Measurements from ENCODE around the gene RNF26.

Gene RNF26

DNA sequence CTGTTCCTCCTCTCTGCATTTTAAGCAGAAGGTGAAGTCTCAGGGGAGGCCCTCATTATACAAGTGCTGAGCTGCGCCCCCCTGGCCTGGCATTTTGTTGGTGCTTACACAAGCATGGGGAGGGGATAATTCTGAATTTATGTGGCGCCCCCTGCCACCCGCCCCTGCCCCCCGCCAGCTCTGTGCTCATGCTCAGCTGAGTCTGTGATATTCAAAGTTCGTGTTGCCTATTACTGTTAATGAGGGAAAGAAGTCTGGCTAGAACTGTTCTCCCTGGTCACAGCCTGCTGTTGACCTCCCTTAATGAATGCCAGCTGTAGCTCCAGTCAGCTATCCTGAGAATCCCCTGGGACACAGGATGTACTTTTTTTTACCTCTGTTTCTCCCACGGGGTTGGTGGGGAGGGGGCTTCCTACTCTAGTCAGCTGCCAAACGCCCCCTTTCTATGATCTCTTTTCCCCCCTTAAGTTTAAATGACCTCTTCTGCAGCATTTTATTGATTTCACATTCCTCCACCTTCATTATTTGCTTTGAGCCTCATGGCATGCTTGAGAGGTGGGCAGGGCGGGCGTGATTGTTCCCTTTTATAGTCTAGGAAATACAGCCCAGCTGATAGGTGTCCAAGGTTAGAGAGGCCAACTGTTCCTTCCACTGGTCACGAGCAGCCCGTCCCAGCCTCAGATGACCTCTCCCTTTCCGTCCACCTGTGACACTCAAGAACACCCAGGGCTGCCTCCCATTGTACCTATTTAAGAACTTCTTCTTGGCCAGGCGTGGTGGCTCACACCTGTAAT lies 35.0 kb downstream of the RNF26 start:
- H2BK12ac ChIP-seq (ENCODE audit: low read length): no peak overlapping the region
- H3K4ac ChIP-seq (ENCODE audit: low read length): no peak overlapping the region
- no peak overlapping the region for H4K91ac ChIP-seq (ENCODE audit: low read depth, low read length, poor library complexity)
- no CpG with 5 or more reads among the region's 13 CpGs for WGBS, 2 donors (ENCODE audit: extremely low coverage in 2 of 2, insufficient read length in 2 of 2, insufficient replicate concordance in 1 of 2)
- no peak overlapping the region for H2AFZ ChIP-seq (ENCODE audit: low read length)
- H3K36me3 ChIP-seq (replicated peaks in 1 of 2; ENCODE audit: control insufficient read depth in 2 of 2, insufficient read depth in 2 of 2, low read length in 2 of 2): no peaks in the 10 kb centered on the region
- H3K27me3 ChIP-seq (ENCODE audit: control insufficient read depth in 3 of 3, insufficient read depth in 3 of 3, low read depth in 1 of 3, low read length in 3 of 3): peaks cover 2 to 73% (median 10%) of the 10 kb centered on the region in 3 experiments
- H3K23ac ChIP-seq (ENCODE audit: low read depth, low read length, poor library complexity): no peak overlapping the region
- no peaks in the 10 kb centered on the region for H3K79me1 ChIP-seq (ENCODE audit: low read depth, low read length)
- H3K4me2 ChIP-seq (ENCODE audit: insufficient read depth, low read length, poor library complexity, severe bottlenecking): no peak overlapping the region
- no peak overlapping the region for H2AK5ac ChIP-seq (ENCODE audit: low read depth, low read length)
- no peak overlapping the region for H3K18ac ChIP-seq (ENCODE audit: low read length)
- no peak overlapping the region for H3K27ac ChIP-seq (replicated peaks; ENCODE audit: low read length)
- no peak overlapping the region for H2BK5ac ChIP-seq (ENCODE audit: low read length)
- H3K14ac ChIP-seq (ENCODE audit: low read length): no peak overlapping the region
- H3K4me1 ChIP-seq (ENCODE audit: control insufficient read depth in 2 of 2, insufficient read depth in 1 of 2, low read depth in 1 of 2, low read length in 2 of 2): peaks cover 7 to 18% of the 10 kb centered on the region in 2 donors
- H3K9me3 ChIP-seq (replicated peaks in 1 of 2; ENCODE audit: control insufficient read depth in 2 of 2, insufficient read depth in 1 of 2, low read depth in 1 of 2, low read length in 2 of 2): peaks cover 3% of the 10 kb centered on the region in 2 donors
- H3K4me3 ChIP-seq (ENCODE audit: low read length in 2 of 2): no peak overlapping the region
- no peak overlapping the region for H2BK120ac ChIP-seq (ENCODE audit: low read depth, low read length)
- no peak overlapping the region for H2BK15ac ChIP-seq (ENCODE audit: low read length)
- DNase-seq (ENCODE audit: low spot score): no peak
- H4K8ac ChIP-seq (ENCODE audit: low read depth, low read length): no peak overlapping the region
- H3K9ac ChIP-seq (ENCODE audit: low read depth, low read length, poor library complexity): no peak overlapping the region

DNA sequence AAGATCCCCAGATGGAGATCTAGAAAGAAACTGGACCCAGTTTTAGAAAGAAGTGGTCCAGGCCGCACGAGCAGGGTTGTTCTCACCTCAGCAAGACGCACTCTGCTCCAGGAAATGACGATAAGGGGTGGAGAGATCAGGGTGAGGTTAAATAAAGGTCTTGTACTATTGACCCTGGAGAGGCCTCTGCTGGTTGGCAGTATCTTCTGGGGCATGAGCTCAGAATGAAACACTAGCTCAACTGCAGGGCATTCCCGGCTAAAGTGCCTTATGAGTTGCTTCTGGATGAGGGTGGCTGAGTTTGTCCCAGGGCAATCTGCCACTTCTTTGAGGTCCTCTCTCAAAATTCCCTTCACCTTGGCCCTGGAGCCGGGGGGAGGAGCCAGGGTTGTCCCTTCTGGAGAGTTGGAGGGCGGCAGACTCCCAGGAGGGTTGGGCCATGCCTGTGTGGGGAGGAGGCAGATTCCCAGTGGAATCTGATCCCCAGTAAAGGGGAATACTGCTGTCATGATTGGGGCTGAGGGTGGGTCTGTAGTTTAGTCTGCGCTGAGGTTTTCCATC lies 36.2 kb downstream of the RNF26 start:
- no peak overlapping the region for H3K4me2 ChIP-seq (ENCODE audit: insufficient read depth, low read length, poor library complexity, severe bottlenecking)
- no peak overlapping the region for H4K91ac ChIP-seq (ENCODE audit: low read depth, low read length, poor library complexity)
- H2BK5ac ChIP-seq (ENCODE audit: low read length): no peak overlapping the region
- no peak overlapping the region for H3K4ac ChIP-seq (ENCODE audit: low read length)
- H3K27ac ChIP-seq (replicated peaks; ENCODE audit: low read length): no peak overlapping the region
- H3K27me3 ChIP-seq (ENCODE audit: control insufficient read depth in 3 of 3, insufficient read depth in 3 of 3, low read depth in 1 of 3, low read length in 3 of 3): peaks cover 0 to 61% (median 0%) of the 10 kb centered on the region in 3 experiments
- H2BK12ac ChIP-seq (ENCODE audit: low read length): no peak overlapping the region
- WGBS, 2 donors (ENCODE audit: extremely low coverage in 2 of 2, insufficient read length in 2 of 2, insufficient replicate concordance in 1 of 2): no CpG with 5 or more reads among the region's 8 CpGs
- H3K9me3 ChIP-seq (replicated peaks in 1 of 2; ENCODE audit: control insufficient read depth in 2 of 2, insufficient read depth in 1 of 2, low read depth in 1 of 2, low read length in 2 of 2): no peaks in the 10 kb centered on the region
- no peak overlapping the region for H3K14ac ChIP-seq (ENCODE audit: low read length)
- no peak overlapping the region for H3K9ac ChIP-seq (ENCODE audit: low read depth, low read length, poor library complexity)
- no peak overlapping the region for H2AK5ac ChIP-seq (ENCODE audit: low read depth, low read length)
- H4K8ac ChIP-seq (ENCODE audit: low read depth, low read length): no peak overlapping the region
- no peak overlapping the region for H3K18ac ChIP-seq (ENCODE audit: low read length)
- no peak overlapping the region for H2AFZ ChIP-seq (ENCODE audit: low read length)
- no peak for DNase-seq (ENCODE audit: low spot score)
- no peak overlapping the region for H3K4me3 ChIP-seq (ENCODE audit: low read length in 2 of 2)
- no peak overlapping the region for H3K23ac ChIP-seq (ENCODE audit: low read depth, low read length, poor library complexity)
- no peaks in the 10 kb centered on the region for H3K79me1 ChIP-seq (ENCODE audit: low read depth, low read length)
- H3K36me3 ChIP-seq (replicated peaks in 1 of 2; ENCODE audit: control insufficient read depth in 2 of 2, insufficient read depth in 2 of 2, low read length in 2 of 2): no peaks in the 10 kb centered on the region
- H2BK120ac ChIP-seq (ENCODE audit: low read depth, low read length): no peak overlapping the region
- H3K4me1 ChIP-seq (ENCODE audit: control insufficient read depth in 2 of 2, insufficient read depth in 1 of 2, low read depth in 1 of 2, low read length in 2 of 2): peaks cover 18 to 26% of the 10 kb centered on the region in 2 donors
- H2BK15ac ChIP-seq (ENCODE audit: low read length): no peak overlapping the region

DNA sequence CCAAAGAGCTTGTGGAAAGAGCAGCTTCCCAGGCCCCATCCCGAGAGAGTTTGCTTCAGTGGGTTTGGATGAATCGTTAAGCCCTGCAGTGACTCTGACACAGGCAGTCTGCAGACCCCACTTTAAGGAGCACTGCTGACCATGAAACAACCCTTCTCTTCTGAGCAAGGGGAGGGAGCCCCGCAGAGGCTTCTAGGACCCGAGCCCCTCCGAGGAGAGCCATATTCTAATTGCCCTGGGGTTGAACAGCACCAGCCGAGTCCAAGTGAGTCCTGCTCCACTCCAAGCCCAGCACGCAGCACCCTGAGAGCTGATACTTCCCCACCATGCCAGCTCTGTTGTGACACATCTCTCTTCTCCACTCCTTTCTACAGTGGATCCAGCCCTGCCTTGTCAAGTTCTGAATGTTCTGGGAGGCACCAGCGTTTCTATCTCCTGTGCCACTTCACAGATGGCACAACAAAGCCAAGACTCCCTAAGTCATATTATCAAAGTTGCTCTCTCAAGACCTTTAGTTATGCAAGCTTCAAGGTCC lies 36.8 kb downstream of the RNF26 start:
- no peak overlapping the region for H3K14ac ChIP-seq (ENCODE audit: low read length)
- no peak overlapping the region for H2BK5ac ChIP-seq (ENCODE audit: low read length)
- H3K79me1 ChIP-seq (ENCODE audit: low read depth, low read length): no peaks in the 10 kb centered on the region
- no CpG with 5 or more reads among the region's 8 CpGs for WGBS, 2 donors (ENCODE audit: extremely low coverage in 2 of 2, insufficient read length in 2 of 2, insufficient replicate concordance in 1 of 2)
- H3K27me3 ChIP-seq (ENCODE audit: control insufficient read depth in 3 of 3, insufficient read depth in 3 of 3, low read depth in 1 of 3, low read length in 3 of 3): peaks cover 0 to 58% (median 0%) of the 10 kb centered on the region in 3 experiments
- H4K8ac ChIP-seq (ENCODE audit: low read depth, low read length): no peak overlapping the region
- no peak overlapping the region for H2BK12ac ChIP-seq (ENCODE audit: low read length)
- peak overlapping the region; percentile 7 for H3K18ac ChIP-seq (ENCODE audit: low read length)
- H4K91ac ChIP-seq (ENCODE audit: low read depth, low read length, poor library complexity): no peak overlapping the region
- no peak overlapping the region for H2AFZ ChIP-seq (ENCODE audit: low read length)
- no peaks in the 10 kb centered on the region for H3K36me3 ChIP-seq (replicated peaks in 1 of 2; ENCODE audit: control insufficient read depth in 2 of 2, insufficient read depth in 2 of 2, low read length in 2 of 2)
- H2BK120ac ChIP-seq (ENCODE audit: low read depth, low read length): no peak overlapping the region
- no peak overlapping the region for H3K4ac ChIP-seq (ENCODE audit: low read length)
- peaks cover 24 to 31% of the 10 kb centered on the region in 2 donors for H3K4me1 ChIP-seq (ENCODE audit: control insufficient read depth in 2 of 2, insufficient read depth in 1 of 2, low read depth in 1 of 2, low read length in 2 of 2)
- no peak overlapping the region for H3K23ac ChIP-seq (ENCODE audit: low read depth, low read length, poor library complexity)
- no peak overlapping the region for H3K27ac ChIP-seq (replicated peaks; ENCODE audit: low read length)
- no peak overlapping the region for H2AK5ac ChIP-seq (ENCODE audit: low read depth, low read length)
- DNase-seq (ENCODE audit: low spot score): no peak
- no peaks in the 10 kb centered on the region for H3K9me3 ChIP-seq (replicated peaks in 1 of 2; ENCODE audit: control insufficient read depth in 2 of 2, insufficient read depth in 1 of 2, low read depth in 1 of 2, low read length in 2 of 2)
- no peak overlapping the region for H3K4me2 ChIP-seq (ENCODE audit: insufficient read depth, low read length, poor library complexity, severe bottlenecking)
- H2BK15ac ChIP-seq (ENCODE audit: low read length): no peak overlapping the region
- no peak overlapping the region for H3K9ac ChIP-seq (ENCODE audit: low read depth, low read length, poor library complexity)
- H3K4me3 ChIP-seq (ENCODE audit: low read length in 2 of 2): no peak overlapping the region

DNA sequence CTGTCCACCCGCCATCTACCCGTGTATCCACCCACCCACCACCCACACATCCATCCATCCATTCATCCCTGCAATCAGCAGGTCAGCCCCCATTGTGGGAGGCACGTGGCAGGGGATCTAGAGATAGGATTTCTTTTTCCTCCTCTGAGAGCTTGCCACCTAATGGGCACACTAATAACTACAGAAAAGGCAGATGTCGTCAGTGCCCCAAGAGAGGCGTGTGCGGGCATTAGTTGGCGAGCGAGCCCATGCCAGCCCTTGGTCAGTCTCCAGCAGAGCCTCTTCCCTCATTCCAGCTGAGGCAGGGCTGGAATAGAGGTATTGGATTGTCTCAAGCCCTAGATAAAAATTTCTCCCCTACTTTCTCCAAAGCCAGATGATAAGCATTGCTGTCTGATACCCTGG lies 37.5 kb downstream of the RNF26 start:
- H2AK5ac ChIP-seq (ENCODE audit: low read depth, low read length): no peak overlapping the region
- H2BK120ac ChIP-seq (ENCODE audit: low read depth, low read length): no peak overlapping the region
- H3K4me1 ChIP-seq (ENCODE audit: control insufficient read depth in 2 of 2, insufficient read depth in 1 of 2, low read depth in 1 of 2, low read length in 2 of 2): peaks cover 30 to 37% of the 10 kb centered on the region in 2 donors
- no peak overlapping the region for H3K14ac ChIP-seq (ENCODE audit: low read length)
- no peak for DNase-seq (ENCODE audit: low spot score)
- no CpG with 5 or more reads among the region's 8 CpGs for WGBS, 2 donors (ENCODE audit: extremely low coverage in 2 of 2, insufficient read length in 2 of 2, insufficient replicate concordance in 1 of 2)
- H4K91ac ChIP-seq (ENCODE audit: low read depth, low read length, poor library complexity): no peak overlapping the region
- peak overlapping the region; percentile 79 for H2BK5ac ChIP-seq (ENCODE audit: low read length)
- H3K4ac ChIP-seq (ENCODE audit: low read length): no peak overlapping the region
- no peak overlapping the region for H2AFZ ChIP-seq (ENCODE audit: low read length)
- H2BK15ac ChIP-seq (ENCODE audit: low read length): no peak overlapping the region
- no peak overlapping the region for H3K27ac ChIP-seq (replicated peaks; ENCODE audit: low read length)
- no peak overlapping the region for H3K18ac ChIP-seq (ENCODE audit: low read length)
- H3K23ac ChIP-seq (ENCODE audit: low read depth, low read length, poor library complexity): no peak overlapping the region
- H3K9me3 ChIP-seq (replicated peaks in 1 of 2; ENCODE audit: control insufficient read depth in 2 of 2, insufficient read depth in 1 of 2, low read depth in 1 of 2, low read length in 2 of 2): no peaks in the 10 kb centered on the region
- H2BK12ac ChIP-seq (ENCODE audit: low read length): no peak overlapping the region
- H4K8ac ChIP-seq (ENCODE audit: low read depth, low read length): no peak overlapping the region
- peaks cover 0 to 52% (median 0%) of the 10 kb centered on the region in 3 experiments for H3K27me3 ChIP-seq (ENCODE audit: control insufficient read depth in 3 of 3, insufficient read depth in 3 of 3, low read depth in 1 of 3, low read length in 3 of 3)
- no peak overlapping the region for H3K9ac ChIP-seq (ENCODE audit: low read depth, low read length, poor library complexity)
- H3K4me2 ChIP-seq (ENCODE audit: insufficient read depth, low read length, poor library complexity, severe bottlenecking): no peak overlapping the region
- no peaks in the 10 kb centered on the region for H3K36me3 ChIP-seq (replicated peaks in 1 of 2; ENCODE audit: control insufficient read depth in 2 of 2, insufficient read depth in 2 of 2, low read length in 2 of 2)
- no peak overlapping the region for H3K4me3 ChIP-seq (ENCODE audit: low read length in 2 of 2)
- no peaks in the 10 kb centered on the region for H3K79me1 ChIP-seq (ENCODE audit: low read depth, low read length)

All from neuronal stem cell (in vitro differentiated cells).